Epidermal melanocyte (primary cell): ENCODE data around the gene TREML2.
"Not testable (repeated sequence)": the region's sequence is repeated elsewhere in the genome, so short reads cannot be mapped to it uniquely, and the experiment has no call there.

Source experiments
- DNase-seq: peaks from one replicate; pipeline ENCODE4 v3.0.0; 2011; ENCODE audit warnings: low spot score; ENCODE audit not compliant: insufficient read length

Gene TREML2

GRCh38 chr6:41200901-41201763 is at the start of gene TREML2:
Gene TREML2, minus strand, starts transcription at chr6:41201149. Its CDS starts 141 bp downstream, at chr6:41201008.
- DNase-seq: no peak

- no peak for DNase-seq
These were observed 47.1 kb upstream of the TREML2 start for GRCh38 chr6:41247882-41248705.

GRCh38 chr6:41247288-41247865 is 46.4 kb upstream of the TREML2 start:
- DNase-seq: no peak

- DNase-seq: not testable (repeated sequence)
These were observed 45.6 kb upstream of the TREML2 start for GRCh38 chr6:41246529-41246928.

GRCh38 chr6:41239467-41240159 is 38.7 kb upstream of the TREML2 start:
- no peak for DNase-seq

- DNase-seq: no peak
These were observed 36.2 kb upstream of the TREML2 start for GRCh38 chr6:41237128-41237527.

GRCh38 chr6:41236276-41236675 is 35.3 kb upstream of the TREML2 start:
- DNase-seq: no peak

GRCh38 chr6:41232667-41233066 is 31.7 kb upstream of the TREML2 start:
- no peak for DNase-seq

- DNase-seq: no peak
These were observed 30.3 kb upstream of the TREML2 start for GRCh38 chr6:41231246-41231645.

GRCh38 chr6:41229721-41230120 is 28.8 kb upstream of the TREML2 start:
- no peak for DNase-seq

GRCh38 chr6:41228616-41229015 is 27.7 kb upstream of the TREML2 start:
- DNase-seq: no peak

GRCh38 chr6:41228096-41228495 is 27.1 kb upstream of the TREML2 start, which contains the start of gene TREML4:
Gene TREML4, plus strand, starts transcription at chr6:41228349. Its CDS starts 79 bp downstream, at chr6:41228428.
- no peak for DNase-seq

- DNase-seq: no peak
These were observed 25.8 kb upstream of the TREML2 start for GRCh38 chr6:41226752-41227151.

- no peak for DNase-seq
These were observed 23.9 kb upstream of the TREML2 start for GRCh38 chr6:41224800-41225199.

- no peak for DNase-seq
These were observed 21.6 kb upstream of the TREML2 start for GRCh38 chr6:41222513-41222912.

GRCh38 chr6:41222045-41222444 is 21.1 kb upstream of the TREML2 start:
- DNase-seq: no peak

GRCh38 chr6:41216616-41217015 is 15.7 kb upstream of the TREML2 start:
- no peak for DNase-seq

- no peak for DNase-seq
These were observed 14.8 kb upstream of the TREML2 start for GRCh38 chr6:41215777-41216176.

GRCh38 chr6:41214559-41215238 is 13.8 kb upstream of the TREML2 start:
- DNase-seq: no peak

GRCh38 chr6:41209547-41210320 is 8.8 kb upstream of the TREML2 start:
- no peak for DNase-seq
